Fibroblast of skin of abdomen (primary cell): ENCODE measurements around the gene ENTPD8.
"Not testable (repeated sequence)": the region's sequence is repeated elsewhere in the genome, so short reads cannot be mapped to it uniquely, and the experiment has no call there.

Experiments
- DNase-seq: peaks from one replicate; pipeline ENCODE4 v3.0.0-alpha.2; 2013

Gene ENTPD8

GRCh38 chr9:137458194-137459151 lies 17.3 kb upstream of the ENTPD8 start:
- DNase-seq: no peak

GRCh38 chr9:137457406-137458193 lies 16.4 kb upstream of the ENTPD8 start:
- no peak for DNase-seq

- no peak for DNase-seq
These were observed 15.8 kb upstream of the ENTPD8 start for GRCh38 chr9:137456864-137457405.

GRCh38 chr9:137456061-137456863 lies 15.1 kb upstream of the ENTPD8 start:
- peak; percentile 27 for DNase-seq

GRCh38 chr9:137455359-137455991 lies 14.3 kb upstream of the ENTPD8 start:
- no peak for DNase-seq

GRCh38 chr9:137454597-137455358 lies 13.6 kb upstream of the ENTPD8 start:
- peak; percentile 18 for DNase-seq

- DNase-seq: no peak
These were observed 13.0 kb upstream of the ENTPD8 start for GRCh38 chr9:137454145-137454596.

- peak; percentile 75 for DNase-seq
These were observed 12.5 kb upstream of the ENTPD8 start for GRCh38 chr9:137453643-137454081.

- DNase-seq: no peak
These were observed 11.8 kb upstream of the ENTPD8 start for GRCh38 chr9:137452761-137453642.

- no peak for DNase-seq
These were observed 11.0 kb upstream of the ENTPD8 start for GRCh38 chr9:137452006-137452760.

- not testable (repeated sequence) for DNase-seq
These were observed 10.3 kb upstream of the ENTPD8 start for GRCh38 chr9:137451264-137452005.

- not testable (repeated sequence) for DNase-seq
These were observed 9.5 kb upstream of the ENTPD8 start for GRCh38 chr9:137450539-137451222.

GRCh38 chr9:137449931-137450538 lies 8.9 kb upstream of the ENTPD8 start:
- no peak for DNase-seq

GRCh38 chr9:137449081-137449844 lies 8.1 kb upstream of the ENTPD8 start:
- no peak for DNase-seq

- no peak for DNase-seq
These were observed 7.4 kb upstream of the ENTPD8 start for GRCh38 chr9:137448602-137448962.
